Loucy (cell line): Measurements from ENCODE around the gene VWF.

ENCODE experiments used
- EZH2phosphoT487 ChIP-seq: fragments of 200-600 bp; IDR thresholded peaks from 2 replicates; pipeline ENCODE4 v1.6.1; 2018; ENCODE audit warnings: antibody characterized with exemption, mild to moderate bottlenecking, moderate library complexity, borderline replicate concordance
- TF ChIP-seq, protein P1 (sequence below): fragments of 200-600 bp; sonication (generic); conservative IDR thresholded peaks from 2 replicates; pipeline ENCODE4 v1.5.1; 2014; ENCODE audit warnings: mild to moderate bottlenecking, antibody characterized with exemption, low read length

DNA sequence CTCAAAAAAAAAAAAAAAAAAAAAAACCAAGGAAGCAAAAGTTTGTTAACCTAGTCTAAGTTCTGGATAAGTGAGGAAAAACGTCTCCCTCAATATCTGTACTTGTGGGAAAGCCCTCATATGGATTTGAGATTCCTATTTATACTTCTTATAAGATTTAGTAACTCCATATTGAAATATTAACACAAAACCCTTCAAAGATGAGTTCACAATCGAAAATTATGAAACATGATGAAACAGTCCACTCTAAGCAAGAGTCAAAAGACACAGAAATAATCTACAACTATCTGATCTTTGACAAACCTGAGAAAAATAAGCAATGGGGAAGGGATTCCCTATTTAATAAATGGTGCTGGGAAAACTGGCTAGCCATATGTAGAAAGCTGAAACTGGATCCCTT lies 25.2 kb downstream of the VWF start:
- TF ChIP-seq, protein P1, sequence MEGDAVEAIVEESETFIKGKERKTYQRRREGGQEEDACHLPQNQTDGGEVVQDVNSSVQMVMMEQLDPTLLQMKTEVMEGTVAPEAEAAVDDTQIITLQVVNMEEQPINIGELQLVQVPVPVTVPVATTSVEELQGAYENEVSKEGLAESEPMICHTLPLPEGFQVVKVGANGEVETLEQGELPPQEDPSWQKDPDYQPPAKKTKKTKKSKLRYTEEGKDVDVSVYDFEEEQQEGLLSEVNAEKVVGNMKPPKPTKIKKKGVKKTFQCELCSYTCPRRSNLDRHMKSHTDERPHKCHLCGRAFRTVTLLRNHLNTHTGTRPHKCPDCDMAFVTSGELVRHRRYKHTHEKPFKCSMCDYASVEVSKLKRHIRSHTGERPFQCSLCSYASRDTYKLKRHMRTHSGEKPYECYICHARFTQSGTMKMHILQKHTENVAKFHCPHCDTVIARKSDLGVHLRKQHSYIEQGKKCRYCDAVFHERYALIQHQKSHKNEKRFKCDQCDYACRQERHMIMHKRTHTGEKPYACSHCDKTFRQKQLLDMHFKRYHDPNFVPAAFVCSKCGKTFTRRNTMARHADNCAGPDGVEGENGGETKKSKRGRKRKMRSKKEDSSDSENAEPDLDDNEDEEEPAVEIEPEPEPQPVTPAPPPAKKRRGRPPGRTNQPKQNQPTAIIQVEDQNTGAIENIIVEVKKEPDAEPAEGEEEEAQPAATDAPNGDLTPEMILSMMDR: no peak
- no peak for TF ChIP-seq EZH2phosphoT487
